ENCODE results near the gene EMC1.
"Not testable (repeated sequence)": the region's sequence is repeated elsewhere in the genome, so short reads cannot be mapped to it uniquely, and the experiment has no call there.

Gene EMC1

GRCh38 chr1:19251305-19252196 lies at the start of gene EMC1, which contains the start of gene MRTO4:
Gene EMC1 (minus strand): TSS chr1:19251524. CDS start chr1:19251509, 15 bp downstream.
Gene MRTO4 (plus strand): TSS chr1:19251805. CDS start chr1:19251836, 31 bp downstream.
- H3K36me3 Mint-ChIP-seq (ENCODE audit: low read depth): no peaks in the 10 kb centered on the region
- no peaks in the 10 kb centered on the region for H3K27me3 Mint-ChIP-seq (ENCODE audit: low read depth)
- no peaks in the 10 kb centered on the region for H3K9me3 Mint-ChIP-seq
- peaks cover 24% of the 10 kb centered on the region for H3K4me1 Mint-ChIP-seq
- no peak for TF ChIP-seq CTCF (IDR thresholded peaks at IDR 0.05; ENCODE audit: unreplicated experiment in 3 of 3)
- peak within 1 kb of the TSS; percentile 95 to 100 (median 97) for H3K4me3 Mint-ChIP-seq
- H3K27ac Mint-ChIP-seq: peak within 1 kb of the TSS; percentile 97 to 99 (median 98)

GRCh38 chr1:19300211-19300610 lies 48.9 kb upstream of the EMC1 start:
- Mint-ChIP-seq H3K36me3 (ENCODE audit: low read depth) (peaks cover 77% of the 10 kb centered on the region), H3K4me3 (no peak overlapping the region), H3K4me1 (no peaks in the 10 kb centered on the region), H3K9me3 (peaks cover 29% of the 10 kb centered on the region), H3K27ac (no peak overlapping the region), H3K27me3 (ENCODE audit: low read depth) (no peaks in the 10 kb centered on the region)
- no peak for TF ChIP-seq CTCF (IDR thresholded peaks at IDR 0.05; ENCODE audit: unreplicated experiment in 3 of 3)

- Mint-ChIP-seq H3K4me1 (no peaks in the 10 kb centered on the region), H3K4me3 (no peak overlapping the region), H3K27me3 (ENCODE audit: low read depth) (peaks cover 5% of the 10 kb centered on the region), H3K9me3 (peaks cover 60% of the 10 kb centered on the region), H3K27ac (no peak overlapping the region), H3K36me3 (ENCODE audit: low read depth) (peaks cover 86% of the 10 kb centered on the region)
- TF ChIP-seq CTCF (IDR thresholded peaks at IDR 0.05; ENCODE audit: unreplicated experiment in 3 of 3): no peak
Observed at GRCh38 chr1:19294638-19295037, 43.3 kb upstream of the EMC1 start.

GRCh38 chr1:19289244-19289643 lies 37.9 kb upstream of the EMC1 start:
- H3K4me1 Mint-ChIP-seq: no peaks in the 10 kb centered on the region
- H3K9me3 Mint-ChIP-seq: peaks cover 31% of the 10 kb centered on the region
- H3K4me3 Mint-ChIP-seq: peak overlapping the region; percentile 25 to 43 (median 43)
- H3K27ac Mint-ChIP-seq: no peak overlapping the region
- peaks cover 25% of the 10 kb centered on the region for H3K27me3 Mint-ChIP-seq (ENCODE audit: low read depth)
- peaks cover 46% of the 10 kb centered on the region for H3K36me3 Mint-ChIP-seq (ENCODE audit: low read depth)
- TF ChIP-seq CTCF (IDR thresholded peaks at IDR 0.05; ENCODE audit: unreplicated experiment in 3 of 3): no peak

- H3K4me1 Mint-ChIP-seq, H3K27ac Mint-ChIP-seq: not testable (repeated sequence)
- Mint-ChIP-seq H3K4me3 (peak within 1 kb of the TSS; percentile 50 to 78 (median 60)), H3K36me3 (ENCODE audit: low read depth) (peaks cover 41% of the 10 kb centered on the region), H3K9me3 (peaks cover 27% of the 10 kb centered on the region), H3K27me3 (ENCODE audit: low read depth) (peaks cover 25% of the 10 kb centered on the region)
Observed at GRCh38 chr1:19288324-19289241, 37.3 kb upstream of the EMC1 start, which contains the start of gene AKR7A3. Gene AKR7A3 (minus strand): TSS chr1:19288770. CDS start chr1:19288709, 61 bp downstream.

All from nephron (organoid).